H1 (cell line): ENCODE data around the gene APMAP. TPM values are rescaled to one million over a fixed set of nuclear protein-coding genes. Genes with fewer than 3 reads are reported as not detected.

Experiments
- ATF2 ChIP-seq: IDR thresholded peaks from 2 replicates; pipeline ENCODE4 v1.6.1; 2012; ENCODE audit warnings: low read length, inconsistent platforms
- BCL11A ChIP-seq, 2 experiments: IDR thresholded peaks; one replicate each; pipeline ENCODE4 v1.6.1; 2011; ENCODE audit warnings: low read depth in 2 of 2, low read length in 2 of 2, mild to moderate bottlenecking in 2 of 2
- polyA plus RNA-seq, 7 experiments: library from polyadenylated mRNA; depleted of rRNA in 3 of 7; stranded (reverse) in 5 of 7; unstranded in 2 of 7; fragments of >200 nt in 5 of 7; fragments of 200-250 nt in 2 of 7; gene quantifications; 1 replicate in 5 of 7; 2 replicates in 1 of 7; 4 replicates in 1 of 7; pipeline versions ENCODE4 v1.2.1 to v1.2.3, GENCODE V29; 2011 to 2013; ENCODE audit warnings: missing spikeins in 2 of 7, mixed read lengths in 2 of 7
- total RNA-seq: library from RNA; stranded (reverse); fragmentation: NEBNext Ultra II Directional; extraction: Animal tissue kit (Norgen Biotek cat#: 25700); gene quantifications from 2 replicates; pipeline ENCODE4 v1.2.1, GENCODE V29; 2021

The APMAP gene
- total and polyA plus RNA-seq, 2 of the 8 experiments (the other 6 are each of a cell fraction or from before 2014, with no cell fraction given), result 31.3 to 66.0 TPM

GRCh38 chr20:24981790-24982189 is 10.8 kb downstream of the APMAP start (continued):
- no peak for TF ChIP-seq BCL11A (IDR thresholded peaks at IDR 0.05; ENCODE audit: low read depth in 2 of 2, low read length in 2 of 2)
- no peak for TF ChIP-seq ATF2
